ENCODE measurements around the gene ASB15. TPM values are rescaled to one million over a fixed set of nuclear protein-coding genes. Genes with fewer than 3 reads are reported as not detected.

The ASB15 gene
- total and polyA plus RNA-seq, 3 experiments from 2014 or later, result 0.03 TPM; not detected in 2

DNA sequence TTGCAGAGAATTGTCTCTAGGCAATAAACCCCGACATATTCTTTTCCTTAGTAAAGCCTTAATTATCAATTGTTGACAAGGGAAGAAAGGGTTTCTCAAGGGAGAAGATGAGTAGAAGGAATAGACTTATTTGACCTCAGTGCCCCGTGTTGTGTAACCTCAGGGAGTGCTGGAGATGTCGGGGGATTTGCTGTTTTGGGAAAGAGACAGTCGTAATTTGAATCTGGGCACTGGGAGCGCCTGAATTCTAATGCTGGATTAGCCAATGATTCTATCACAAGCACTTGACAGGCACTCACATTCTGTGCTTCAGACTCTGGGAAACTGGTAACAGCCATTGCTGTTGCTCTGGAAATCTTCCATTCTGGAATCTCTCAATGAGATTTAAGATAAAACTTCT lies 40.3 kb downstream of the ASB15 start:
- Mint-ChIP-seq H3K4me3 (no peak overlapping the region), H3K4me1 (no peaks in the 10 kb centered on the region), H3K27ac (no peak overlapping the region), H3K27me3 (peaks cover 11 to 63% of the 10 kb centered on the region in 2 donors), H3K36me3 (peaks cover 0 to 1% (median 0%) of the 10 kb centered on the region in 3 donors), H3K9me3 (no peaks in the 10 kb centered on the region)
- no peak overlapping the region for H3K27ac ChIP-seq (ENCODE audit: low read depth, low read length)
- POLR2A ChIA-PET, result no interaction called here
- DNase-seq, result no peak
- H3K4me1 ChIP-seq (ENCODE audit: insufficient read depth, low read length), result no peaks in the 10 kb centered on the region
- H3K9me3 ChIP-seq (ENCODE audit: low read length), result no peaks in the 10 kb centered on the region
- CTCF ChIA-PET, result no interaction called here
- no peak overlapping the region for H3K4me3 ChIP-seq (ENCODE audit: low read length)
- H3K27me3 ChIP-seq (ENCODE audit: insufficient read depth, low read length, poor library complexity, severe bottlenecking), result peaks cover 3% of the 10 kb centered on the region
- H3K36me3 ChIP-seq (ENCODE audit: insufficient read depth, low read length), result no peaks in the 10 kb centered on the region

DNA sequence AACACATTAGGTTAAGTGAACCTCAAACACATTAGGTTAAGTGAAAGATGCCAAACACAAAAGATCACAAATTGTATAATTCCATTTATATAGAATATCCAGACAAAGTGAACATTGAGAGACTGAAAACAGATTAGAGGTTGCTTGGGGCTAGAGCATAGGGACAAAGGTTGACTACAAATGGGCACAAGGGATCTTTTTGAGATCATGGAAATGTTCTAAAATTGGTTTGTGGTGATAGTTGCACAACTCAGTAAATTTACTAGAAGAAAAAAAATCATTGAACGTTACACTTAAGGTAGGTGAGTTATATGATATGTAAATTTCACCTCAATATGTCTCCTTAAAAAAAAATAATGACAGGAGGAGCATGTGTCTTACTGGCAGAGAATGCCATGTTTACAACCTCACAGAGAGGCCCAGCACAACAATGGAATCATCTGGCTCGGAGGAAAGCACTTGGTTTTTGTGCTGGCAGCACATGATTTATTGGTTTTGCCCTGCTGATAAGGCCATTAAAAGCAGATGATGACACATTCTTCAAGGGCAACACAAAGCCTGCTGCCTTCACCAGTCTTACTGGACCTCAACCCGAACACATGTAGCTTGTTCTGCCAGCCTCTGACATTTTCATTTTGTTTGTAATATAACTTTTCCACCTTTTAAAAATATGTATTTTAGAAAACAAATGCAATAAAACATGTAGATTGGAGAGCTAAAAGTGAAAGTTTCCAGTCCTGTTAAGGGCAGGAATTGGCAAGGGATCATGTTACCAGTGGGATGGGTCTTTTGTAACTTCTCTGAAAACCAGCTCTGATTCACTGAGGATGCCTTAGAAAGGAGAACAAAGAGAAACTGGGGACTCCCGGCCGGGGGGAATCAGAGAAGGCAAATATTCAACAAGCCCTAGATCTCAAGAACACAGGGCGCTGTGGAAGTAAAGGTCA lies 42.1 kb downstream of the ASB15 start:
- CTCF ChIA-PET, result interaction anchor here (0.9 kb wide), 1 partner anchor 19 kb away, joined by 4 read pairs; no protein-coding TSS in a partner anchor
- H3K4me1 Mint-ChIP-seq, result no peaks in the 10 kb centered on the region
- peaks cover 12 to 54% of the 10 kb centered on the region in 2 donors for H3K27me3 Mint-ChIP-seq
- no peak for DNase-seq
- H3K9me3 Mint-ChIP-seq, result no peaks in the 10 kb centered on the region
- Histone ChIP-seq H3K4me3 (ENCODE audit: low read length) (no peak overlapping the region), H3K27me3 (ENCODE audit: insufficient read depth, low read length, poor library complexity, severe bottlenecking) (peaks cover 3% of the 10 kb centered on the region), H3K4me1 (ENCODE audit: insufficient read depth, low read length) (no peaks in the 10 kb centered on the region), H3K9me3 (ENCODE audit: low read length) (no peaks in the 10 kb centered on the region), H3K27ac (ENCODE audit: low read depth, low read length) (no peak overlapping the region), H3K36me3 (ENCODE audit: insufficient read depth, low read length) (no peaks in the 10 kb centered on the region)
- H3K27ac Mint-ChIP-seq, result no peak overlapping the region
- POLR2A ChIA-PET, result no interaction called here
- H3K36me3 Mint-ChIP-seq, result peaks cover 0 to 1% (median 0%) of the 10 kb centered on the region in 3 donors
- H3K4me3 Mint-ChIP-seq, result no peak overlapping the region

DNA sequence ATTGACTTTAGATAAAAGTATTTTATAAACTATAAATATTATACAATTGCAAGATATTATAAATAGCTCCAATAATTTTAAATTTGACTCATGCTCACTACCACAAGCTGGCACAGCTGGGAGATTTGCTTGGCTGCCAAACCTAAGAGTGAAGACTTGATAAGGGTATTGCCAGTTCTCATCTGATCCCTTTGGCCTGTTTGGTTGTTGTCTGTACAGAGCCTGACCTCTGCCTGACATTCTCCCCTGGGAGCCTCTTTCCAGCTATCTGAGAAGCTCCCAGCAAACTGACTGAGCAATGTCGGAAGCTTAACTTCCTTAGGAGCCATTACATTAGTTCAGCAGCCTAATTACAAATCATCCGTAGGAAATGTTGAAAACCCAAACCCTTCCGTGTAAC lies 43.9 kb downstream of the ASB15 start:
- no peaks in the 10 kb centered on the region for H3K36me3 ChIP-seq (ENCODE audit: insufficient read depth, low read length)
- H3K9me3 Mint-ChIP-seq, result no peaks in the 10 kb centered on the region
- POLR2A ChIA-PET, result no interaction called here
- CTCF ChIA-PET, result interaction anchor here (1.1 to 1.3 kb wide), 2 partner anchors 20 to 219 kb away, joined by 3 read pairs; no protein-coding TSS in a partner anchor
- no peak for DNase-seq
- H3K36me3 Mint-ChIP-seq, result peaks cover 0 to 1% (median 0%) of the 10 kb centered on the region in 3 donors
- no peaks in the 10 kb centered on the region for H3K4me1 ChIP-seq (ENCODE audit: insufficient read depth, low read length)
- H3K27me3 Mint-ChIP-seq, result peaks cover 16 to 45% of the 10 kb centered on the region in 2 donors
- peaks cover 3% of the 10 kb centered on the region for H3K27me3 ChIP-seq (ENCODE audit: insufficient read depth, low read length, poor library complexity, severe bottlenecking)
- H3K27ac Mint-ChIP-seq, result no peak overlapping the region
- H3K4me3 Mint-ChIP-seq, result no peak overlapping the region
- no peaks in the 10 kb centered on the region for H3K4me1 Mint-ChIP-seq
- no peaks in the 10 kb centered on the region for H3K9me3 ChIP-seq (ENCODE audit: low read length)
- no peak overlapping the region for H3K27ac ChIP-seq (ENCODE audit: low read depth, low read length)
- no peak overlapping the region for H3K4me3 ChIP-seq (ENCODE audit: low read length)

GRCh38 chr7:123647106-123647730 lies 45.6 kb downstream of the ASB15 start:
- ChIA-PET POLR2A (no interaction called here), CTCF (no interaction called here)
- H3K27me3 ChIP-seq (ENCODE audit: insufficient read depth, low read length, poor library complexity, severe bottlenecking), result peaks cover 3% of the 10 kb centered on the region
- Mint-ChIP-seq H3K27ac (no peak overlapping the region), H3K9me3 (no peaks in the 10 kb centered on the region), H3K4me1 (no peaks in the 10 kb centered on the region), H3K27me3 (peaks cover 17 to 35% of the 10 kb centered on the region in 2 donors), H3K36me3 (peaks cover 0 to 1% (median 0%) of the 10 kb centered on the region in 3 donors), H3K4me3 (no peak overlapping the region)
- H3K4me1 ChIP-seq (ENCODE audit: insufficient read depth, low read length), result no peaks in the 10 kb centered on the region
- no peaks in the 10 kb centered on the region for H3K9me3 ChIP-seq (ENCODE audit: low read length)
- no peak overlapping the region for H3K4me3 ChIP-seq (ENCODE audit: low read length)
- no peak for DNase-seq
- no peak overlapping the region for H3K27ac ChIP-seq (ENCODE audit: low read depth, low read length)
- no peaks in the 10 kb centered on the region for H3K36me3 ChIP-seq (ENCODE audit: insufficient read depth, low read length)

DNA sequence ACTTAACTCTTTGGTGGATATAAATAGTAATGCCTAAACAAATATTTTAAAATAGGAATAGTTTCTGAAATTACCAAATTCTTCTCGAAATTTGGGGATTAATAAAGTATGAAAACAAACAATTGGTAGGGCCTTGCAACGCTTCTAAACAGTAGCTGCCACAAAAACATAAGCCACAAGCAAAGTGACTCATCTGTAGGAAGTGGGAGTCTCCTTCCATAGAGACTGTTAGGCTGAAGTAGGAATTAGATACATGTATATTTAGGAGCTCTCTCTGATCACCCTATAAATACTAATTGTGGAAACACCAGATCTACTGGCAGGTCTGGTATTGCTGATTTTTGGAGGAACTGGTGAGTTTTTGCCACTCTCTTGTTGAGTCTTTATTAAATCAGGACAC lies 48.3 kb downstream of the ASB15 start:
- Mint-ChIP-seq H3K4me1 (no peaks in the 10 kb centered on the region), H3K36me3 (peaks cover 0 to 1% (median 0%) of the 10 kb centered on the region in 3 donors), H3K27me3 (peaks cover 13 to 23% of the 10 kb centered on the region in 2 donors), H3K4me3 (no peak overlapping the region), H3K27ac (no peak overlapping the region), H3K9me3 (no peaks in the 10 kb centered on the region)
- no peak for DNase-seq
- no peaks in the 10 kb centered on the region for H3K27me3 ChIP-seq (ENCODE audit: insufficient read depth, low read length, poor library complexity, severe bottlenecking)
- no peaks in the 10 kb centered on the region for H3K9me3 ChIP-seq (ENCODE audit: low read length)
- no peaks in the 10 kb centered on the region for H3K4me1 ChIP-seq (ENCODE audit: insufficient read depth, low read length)
- H3K36me3 ChIP-seq (ENCODE audit: insufficient read depth, low read length), result no peaks in the 10 kb centered on the region
- no peak overlapping the region for H3K4me3 ChIP-seq (ENCODE audit: low read length)
- no peak overlapping the region for H3K27ac ChIP-seq (ENCODE audit: low read depth, low read length)
- POLR2A ChIA-PET, result no interaction called here
- CTCF ChIA-PET, result no interaction called here

GRCh38 chr7:123650595-123650994 lies 49.0 kb downstream of the ASB15 start:
- CTCF ChIA-PET, result no interaction called here
- no peaks in the 10 kb centered on the region for H3K27me3 ChIP-seq (ENCODE audit: insufficient read depth, low read length, poor library complexity, severe bottlenecking)

DNA sequence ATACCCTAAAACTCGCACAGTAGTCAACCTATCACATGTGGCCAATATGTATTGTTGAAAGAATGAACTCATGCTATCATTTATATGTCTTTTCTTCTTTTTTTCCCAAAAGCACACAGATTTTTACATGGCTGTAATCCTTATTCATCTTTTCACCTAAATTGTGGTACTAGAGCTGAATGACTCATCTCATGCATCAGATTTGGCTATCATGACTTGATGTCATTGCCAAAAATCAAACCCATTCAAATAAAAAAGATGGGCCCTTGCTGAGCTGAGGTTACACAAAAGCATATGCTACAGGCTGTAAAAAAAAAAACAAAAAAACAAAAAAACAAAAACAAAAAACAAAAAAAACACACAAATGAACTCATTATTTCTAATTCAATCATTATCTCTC lies 50.8 kb downstream of the ASB15 start:
- CTCF ChIA-PET, result no interaction called here
- Mint-ChIP-seq H3K4me3 (no peak overlapping the region), H3K27me3 (peaks cover 8 to 14% of the 10 kb centered on the region in 2 donors), H3K27ac (no peak overlapping the region), H3K9me3 (no peaks in the 10 kb centered on the region), H3K4me1 (no peaks in the 10 kb centered on the region), H3K36me3 (no peaks in the 10 kb centered on the region)
- DNase-seq, result no peak
- no peak overlapping the region for H3K27ac ChIP-seq (ENCODE audit: low read depth, low read length)
- H3K4me1 ChIP-seq (ENCODE audit: insufficient read depth, low read length), result no peaks in the 10 kb centered on the region
- H3K27me3 ChIP-seq (ENCODE audit: insufficient read depth, low read length, poor library complexity, severe bottlenecking), result peaks cover 4% of the 10 kb centered on the region
- POLR2A ChIA-PET, result no interaction called here
- H3K36me3 ChIP-seq (ENCODE audit: insufficient read depth, low read length), result no peaks in the 10 kb centered on the region
- H3K4me3 ChIP-seq (ENCODE audit: low read length), result no peak overlapping the region
- H3K9me3 ChIP-seq (ENCODE audit: low read length), result no peaks in the 10 kb centered on the region

More at GRCh38 chr7:123650595-123650994, 49.0 kb downstream of the ASB15 start:
- Histone ChIP-seq H3K9me3 (ENCODE audit: low read length) (no peaks in the 10 kb centered on the region), H3K27ac (ENCODE audit: low read depth, low read length) (no peak overlapping the region), H3K4me3 (ENCODE audit: low read length) (no peak overlapping the region), H3K4me1 (ENCODE audit: insufficient read depth, low read length) (no peaks in the 10 kb centered on the region), H3K36me3 (ENCODE audit: insufficient read depth, low read length) (no peaks in the 10 kb centered on the region)
- H3K27ac Mint-ChIP-seq, result no peak overlapping the region
- POLR2A ChIA-PET, result no interaction called here
- no peak overlapping the region for H3K4me3 Mint-ChIP-seq
- no peak for DNase-seq
- no peaks in the 10 kb centered on the region for H3K9me3 Mint-ChIP-seq
- H3K4me1 Mint-ChIP-seq, result no peaks in the 10 kb centered on the region
- H3K27me3 Mint-ChIP-seq, result peaks cover 12 to 19% of the 10 kb centered on the region in 2 donors
- peaks cover 0 to 1% (median 0%) of the 10 kb centered on the region in 3 donors for H3K36me3 Mint-ChIP-seq

DNA sequence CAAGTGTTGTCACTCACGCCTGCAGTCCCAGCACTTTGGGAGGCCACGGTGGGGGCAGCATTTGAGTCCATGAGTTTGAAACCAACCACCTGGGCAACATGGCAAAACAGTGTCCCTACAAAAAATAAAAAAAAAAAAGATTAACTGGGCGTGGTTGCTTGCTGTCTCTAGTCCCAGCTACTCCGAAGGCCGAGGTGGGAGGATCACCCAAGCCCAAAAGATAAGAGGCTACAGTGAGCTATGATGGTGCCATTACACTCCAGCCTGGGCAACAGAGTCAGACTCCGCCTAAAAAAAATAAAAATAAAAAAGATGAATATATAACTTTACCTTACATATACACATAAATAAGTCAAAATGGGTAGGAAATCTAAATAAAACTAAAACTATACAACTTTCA lies 51.5 kb downstream of the ASB15 start:
- H3K4me1 ChIP-seq (ENCODE audit: insufficient read depth, low read length), result no peaks in the 10 kb centered on the region
- H3K27me3 Mint-ChIP-seq, result peaks cover 7 to 9% of the 10 kb centered on the region in 2 donors
- no peak for DNase-seq
- no peaks in the 10 kb centered on the region for H3K36me3 Mint-ChIP-seq
- no peaks in the 10 kb centered on the region for H3K9me3 ChIP-seq (ENCODE audit: low read length)
- no peaks in the 10 kb centered on the region for H3K36me3 ChIP-seq (ENCODE audit: insufficient read depth, low read length)
- H3K27me3 ChIP-seq (ENCODE audit: insufficient read depth, low read length, poor library complexity, severe bottlenecking), result peaks cover 4% of the 10 kb centered on the region
- POLR2A ChIA-PET, result no interaction called here
- no peaks in the 10 kb centered on the region for H3K4me1 Mint-ChIP-seq
- no peak overlapping the region for H3K4me3 Mint-ChIP-seq
- H3K4me3 ChIP-seq (ENCODE audit: low read length), result no peak overlapping the region
- no peak overlapping the region for H3K27ac ChIP-seq (ENCODE audit: low read depth, low read length)
- CTCF ChIA-PET, result no interaction called here
- no peak overlapping the region for H3K27ac Mint-ChIP-seq
- no peaks in the 10 kb centered on the region for H3K9me3 Mint-ChIP-seq
